HepG2 (cell line): ENCODE results near the gene CCDC142. TPM values are rescaled to one million over a fixed set of nuclear protein-coding genes. Genes with fewer than 3 reads are reported as not detected.

Experiments
- ADNP ChIP-seq: sonication (generic); formaldehyde crosslinking; IDR thresholded peaks from 2 replicates; pipeline ENCODE4 v1.4.0; 2020; ENCODE audit warnings: missing genetic modification reagents
- CC2D1A ChIP-seq: sonication (generic); formaldehyde crosslinking; IDR thresholded peaks from 2 replicates; pipeline ENCODE4 v1.8.1; 2023; ENCODE audit warnings: mild to moderate bottlenecking, missing genetic modification reagents
- HOXA3 ChIP-seq: sonication (generic); formaldehyde crosslinking; IDR thresholded peaks from 2 replicates; pipeline ENCODE4 v1.5.0; 2020; ENCODE audit warnings: missing genetic modification reagents
- KAT2B ChIP-seq: fragments of 150-350 bp; IDR thresholded peaks from 2 replicates; pipeline ENCODE4 v1.6.1; 2014; ENCODE audit warnings: low read depth, low read length, borderline replicate concordance
- MNT ChIP-seq: fragments of 450-650 bp; IDR thresholded peaks from 2 replicates; pipeline ENCODE4 v1.6.1; 2016
- NFIC ChIP-seq: IDR thresholded peaks from 2 replicates; pipeline ENCODE4 v1.6.1; 2012; ENCODE audit warnings: mild to moderate bottlenecking, low read length, inconsistent platforms
- PRDM4 ChIP-seq: sonication (generic); formaldehyde crosslinking; IDR thresholded peaks from 2 replicates; pipeline ENCODE4 v1.9.0; 2021; ENCODE audit warnings: missing genetic modification reagents, borderline replicate concordance
- ZNF205 ChIP-seq: IDR thresholded peaks from 2 replicates; pipeline ENCODE4 v1.6.1; 2018; ENCODE audit warnings: missing biosample characterization, missing genetic modification reagents
- ZNF484 ChIP-seq: sonication (generic); formaldehyde crosslinking; IDR thresholded peaks from 2 replicates; pipeline ENCODE4 v1.5.1; 2020; ENCODE audit warnings: mild to moderate bottlenecking, low read depth, missing genetic modification reagents, borderline replicate concordance
- ZNF678 ChIP-seq: sonication (generic); formaldehyde crosslinking; IDR thresholded peaks from 2 replicates; pipeline ENCODE4 v1.4.0; 2020; ENCODE audit warnings: mild to moderate bottlenecking, missing genetic modification reagents
- ZNF775 ChIP-seq: sonication (generic); formaldehyde crosslinking; IDR thresholded peaks from 2 replicates; pipeline ENCODE4 v1.4.0; 2020; ENCODE audit warnings: missing genetic modification reagents, mild to moderate bottlenecking, moderate library complexity, borderline replicate concordance
- polyA plus RNA-seq, 8 experiments: library from polyadenylated mRNA; depleted of rRNA in 3 of 8; stranded (reverse) in 7 of 8; unstranded in 1 of 8; fragments of >200 nt; fragmentation: Illumina TruSeq in 4 of 8; extraction: Trizol in 4 of 8; gene quantifications; 2 replicates each; pipeline versions ENCODE4 v1.2.1 to v1.2.3, GENCODE V29; 2011 to 2016; ENCODE audit warnings: low read depth in 4 of 8, missing spikeins in 1 of 8, mixed read lengths in 1 of 8; ENCODE audit not compliant: insufficient read depth in 1 of 8
- total RNA-seq, 5 experiments: library from RNA; depleted of rRNA; stranded (reverse); fragments of >200 nt; fragmentation: Illumina TruSeq; extraction: Trizol; gene quantifications; 2 replicates each; pipeline ENCODE4 v1.2.3, GENCODE V29; 2016; ENCODE audit warnings: low read depth in 1 of 5
- TF ChIP-seq, protein P1 (sequence below): sonication (generic); formaldehyde crosslinking; IDR thresholded peaks from 2 replicates; pipeline ENCODE4 v1.4.0; 2020; ENCODE audit warnings: mild to moderate bottlenecking, missing genetic modification reagents

Gene CCDC142
- total and polyA plus RNA-seq, 2 of the 13 experiments (the other 11 are each of a cell fraction or from before 2014, with no cell fraction given): 14.7 to 30.4 TPM

DNA sequence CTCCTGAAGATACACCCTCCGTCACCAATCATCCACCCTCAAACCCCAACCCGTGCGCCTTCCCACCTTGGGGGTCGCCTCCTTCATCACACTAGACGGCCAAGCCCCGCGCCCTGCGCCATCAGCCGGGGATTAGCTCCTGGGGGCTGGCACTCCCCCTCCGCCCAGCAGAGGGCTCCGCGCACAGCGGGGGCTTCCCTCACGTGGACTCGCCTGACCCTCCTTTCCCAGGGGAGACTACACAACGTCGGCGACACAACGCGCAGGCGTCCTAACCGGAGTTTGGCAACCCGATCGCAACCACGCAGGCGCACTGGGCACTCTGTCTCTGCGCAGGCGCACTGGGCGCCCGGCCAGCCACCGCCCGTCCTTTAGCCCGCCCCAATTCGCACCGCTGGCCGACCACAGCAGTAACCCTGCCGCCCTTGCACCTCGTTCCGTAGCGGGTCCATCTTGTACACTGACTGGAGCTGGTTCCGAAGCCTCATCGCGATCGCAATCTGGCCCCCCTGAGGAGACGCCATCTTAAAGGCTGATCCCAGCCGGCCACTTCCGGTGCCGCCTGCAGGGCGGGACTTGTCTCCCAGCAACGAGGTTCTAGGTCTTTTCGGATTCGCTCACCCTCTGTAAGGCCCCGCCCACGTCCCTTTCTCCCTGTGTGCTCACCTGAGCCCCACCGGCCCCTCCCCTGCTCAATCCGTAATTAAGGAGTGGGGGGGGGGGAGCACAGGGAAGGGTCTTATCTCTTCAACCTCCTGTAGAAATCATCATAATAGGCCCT lies 24.5 kb upstream of the CCDC142 start, which contains the start of gene PCGF1 (continued):
- TF ChIP-seq, protein P1, sequence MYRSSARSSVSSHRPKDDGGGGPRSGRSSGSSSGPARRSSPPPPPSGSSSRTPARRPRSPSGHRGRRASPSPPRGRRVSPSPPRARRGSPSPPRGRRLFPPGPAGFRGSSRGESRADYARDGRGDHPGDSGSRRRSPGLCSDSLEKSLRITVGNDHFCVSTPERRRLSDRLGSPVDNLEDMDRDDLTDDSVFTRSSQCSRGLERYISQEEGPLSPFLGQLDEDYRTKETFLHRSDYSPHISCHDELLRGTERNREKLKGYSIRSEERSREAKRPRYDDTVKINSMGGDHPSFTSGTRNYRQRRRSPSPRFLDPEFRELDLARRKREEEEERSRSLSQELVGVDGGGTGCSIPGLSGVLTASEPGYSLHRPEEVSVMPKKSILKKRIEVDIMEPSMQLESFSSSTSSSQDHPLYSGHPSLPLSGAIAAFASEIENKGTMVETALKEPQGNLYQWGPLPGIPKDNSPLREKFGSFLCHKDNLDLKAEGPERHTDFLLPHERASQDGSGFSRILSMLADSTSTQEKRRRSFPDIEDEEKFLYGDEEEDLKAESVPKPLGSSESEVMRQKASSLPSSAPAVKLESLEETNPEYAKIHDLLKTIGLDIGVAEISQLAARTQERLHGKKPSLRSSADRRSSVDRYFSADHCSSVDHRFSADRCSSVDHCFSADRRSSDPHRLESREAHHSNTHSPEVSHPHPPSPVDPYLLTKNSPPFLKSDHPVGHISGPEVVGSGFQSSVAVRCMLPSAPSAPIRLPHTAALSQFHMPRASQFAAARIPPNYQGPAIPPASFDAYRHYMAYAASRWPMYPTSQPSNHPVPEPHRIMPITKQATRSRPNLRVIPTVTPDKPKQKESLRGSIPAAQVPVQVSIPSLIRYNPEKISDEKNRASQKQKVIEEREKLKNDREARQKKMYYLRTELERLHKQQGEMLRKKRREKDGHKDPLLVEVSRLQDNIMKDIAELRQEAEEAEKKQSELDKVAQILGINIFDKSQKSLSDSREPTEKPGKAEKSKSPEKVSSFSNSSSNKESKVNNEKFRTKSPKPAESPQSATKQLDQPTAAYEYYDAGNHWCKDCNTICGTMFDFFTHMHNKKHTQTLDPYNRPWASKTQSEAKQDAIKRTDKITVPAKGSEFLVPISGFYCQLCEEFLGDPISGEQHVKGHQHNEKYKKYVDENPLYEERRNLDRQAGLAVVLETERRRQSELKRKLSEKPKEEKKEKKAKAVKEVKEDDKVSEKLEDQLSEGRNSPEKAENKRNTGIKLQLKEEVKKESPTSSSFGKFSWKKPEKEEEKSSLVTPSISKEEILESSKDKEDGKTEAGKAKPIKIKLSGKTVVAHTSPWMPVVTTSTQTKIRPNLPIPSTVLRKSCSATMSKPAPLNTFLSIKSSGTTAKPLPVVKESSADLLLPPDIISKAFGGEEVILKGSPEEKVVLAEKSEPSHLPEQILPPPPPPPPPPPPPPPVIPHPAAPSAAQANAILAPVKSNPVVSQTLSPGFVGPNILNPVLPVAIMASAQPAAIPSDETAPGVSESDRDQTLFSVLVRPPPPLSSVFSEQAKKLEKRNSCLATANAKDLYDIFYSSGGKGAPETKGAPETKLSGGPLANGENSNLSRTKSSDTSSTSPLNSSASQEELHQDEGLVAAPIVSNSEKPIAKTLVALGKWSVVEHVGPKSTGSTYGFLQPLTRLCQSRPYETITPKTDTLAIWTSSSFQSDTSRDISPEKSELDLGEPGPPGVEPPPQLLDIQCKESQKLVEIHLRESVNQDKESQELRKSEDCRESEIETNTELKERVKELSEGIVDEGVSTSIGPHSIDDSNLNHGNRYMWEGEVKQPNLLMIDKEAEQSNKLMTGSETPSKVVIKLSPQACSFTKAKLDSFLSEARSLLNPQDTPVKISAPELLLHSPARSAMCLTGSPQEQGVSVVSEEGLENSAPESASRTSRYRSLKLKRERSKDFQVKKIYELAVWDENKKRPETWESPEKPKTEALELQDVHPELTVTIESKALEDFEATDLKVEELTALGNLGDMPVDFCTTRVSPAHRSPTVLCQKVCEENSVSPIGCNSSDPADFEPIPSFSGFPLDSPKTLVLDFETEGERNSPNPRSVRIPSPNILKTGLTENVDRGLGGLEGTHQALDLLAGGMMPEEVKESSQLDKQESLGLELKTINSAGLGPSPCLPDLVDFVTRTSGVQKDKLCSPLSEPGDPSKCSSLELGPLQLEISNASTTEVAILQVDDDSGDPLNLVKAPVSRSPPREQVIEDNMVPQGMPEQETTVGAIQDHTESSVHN (CRISPR knock-in tag): peak; percentile 87; the same call in 1 of the 2 replicates
- TF ChIP-seq ZNF678 (CRISPR knock-in tag) (peak; percentile 73; the same call in 1 of the 2 replicates), ADNP (CRISPR knock-in tag) (no peak), PRDM4 (CRISPR knock-in tag) (no peak), KAT2B (no peak), MNT (peak; percentile 80), ZNF484 (CRISPR knock-in tag) (peak; percentile 53; the same call in 1 of the 2 replicates), ZNF775 (peak; percentile 1; the same call in 1 of the 2 replicates), HOXA3 (CRISPR knock-in tag) (peak; percentile 96), CC2D1A (CRISPR knock-in tag) (0 out of 2 replicates have a peak, but pooled peaks have one; percentile 70), ZNF205 (CRISPR knock-in tag) (peak; percentile 71; the same call in 1 of the 2 replicates), NFIC (no peak)
